SU-DHL-6 (cell line): ENCODE data around the gene OR6S1.

ENCODE experiments used
- H2AFZ ChIP-seq: fragments of 200-600 bp; sonication (generic); 2 replicates; pipeline ENCODE4 v1.6.1; 2014; ENCODE audit warnings: low read depth, mild to moderate bottlenecking, moderate library complexity, mixed read lengths, antibody characterized with exemption, low read length; ENCODE audit not compliant: severe bottlenecking
- H3F3A ChIP-seq: fragments of 200-600 bp; shearing (Covaris generic); 2 replicates; pipeline ENCODE4 v1.6.0; 2016; ENCODE audit warnings: antibody characterized with exemption, mild to moderate bottlenecking; ENCODE audit not compliant: insufficient read depth
- H3K27ac ChIP-seq: fragments of 200-600 bp; sonication (generic); 2 replicates; pipeline ENCODE4 v1.5.1; 2016; ENCODE audit warnings: low read depth, mild to moderate bottlenecking, low read length, moderate library complexity, mixed read lengths
- H3K27me3 ChIP-seq: fragments of 200-600 bp; sonication (generic), shearing (Covaris generic); 2 replicates; pipeline ENCODE4 v1.6.0; 2014; ENCODE audit warnings: mild to moderate bottlenecking, low read length
- H3K36me3 ChIP-seq: fragments of 200-600 bp; sonication (generic); 2 replicates; pipeline ENCODE4 v1.6.1; 2014; ENCODE audit warnings: mild to moderate bottlenecking, low read length, mixed read lengths
- H3K4me2 ChIP-seq: fragments of 300-600, 200-600 bp; shearing (Covaris generic), sonication (generic); 2 replicates; pipeline ENCODE4 v1.6.0; 2014; ENCODE audit warnings: low read length, low read depth, mild to moderate bottlenecking; ENCODE audit not compliant: poor library complexity, severe bottlenecking
- H3K4me3 ChIP-seq: fragments of 200-600 bp; sonication (generic); 2 replicates; pipeline ENCODE4 v1.5.1; 2014; ENCODE audit warnings: antibody characterized with exemption, low read length, mild to moderate bottlenecking, mixed read lengths; ENCODE audit not compliant: insufficient read depth, poor library complexity, severe bottlenecking
- H3K79me2 ChIP-seq: fragments of 200-600 bp; sonication (generic); 2 replicates; pipeline ENCODE4 v1.6.1; 2014; ENCODE audit warnings: mild to moderate bottlenecking, low read length, moderate library complexity; ENCODE audit not compliant: insufficient read depth
- H3K9ac ChIP-seq: fragments of 200-600 bp; sonication (generic); 2 replicates; pipeline ENCODE4 v1.7.0; 2014; ENCODE audit warnings: mild to moderate bottlenecking, low read length
- H3K9me2 ChIP-seq: fragments of 200-600 bp; sonication (generic); replicated peaks from 2 replicates; pipeline ENCODE4 v1.6.1; 2014; ENCODE audit warnings: low read length; ENCODE audit not compliant: insufficient read depth
- H3K9me3 ChIP-seq: fragments of 200-600 bp; sonication (generic); 2 replicates; pipeline ENCODE4 v1.6.1; 2014; ENCODE audit warnings: low read length, mixed read lengths; ENCODE audit not compliant: insufficient read depth
- H4K20me1 ChIP-seq: fragments of 200-600 bp; sonication (generic); 2 replicates; pipeline ENCODE4 v1.6.1; 2014; ENCODE audit warnings: low read depth, mild to moderate bottlenecking, antibody characterized with exemption, low read length, moderate library complexity, mixed read lengths
- EZH2phosphoT487 ChIP-seq: fragments of 200-600 bp; sonication (generic), shearing (Covaris generic); conservative IDR thresholded peaks from 2 replicates; pipeline ENCODE4 v1.6.1; 2018; ENCODE audit warnings: mild to moderate bottlenecking, antibody characterized with exemption, low read length, moderate library complexity, mixed read lengths
- TF ChIP-seq, protein P1 (sequence below): fragments of 200-600 bp; sonication (generic); IDR thresholded peaks from one replicate; pipeline ENCODE4 v1.5.1; 2017; ENCODE audit warnings: antibody characterized with exemption, mild to moderate bottlenecking, low read length, moderate library complexity; ENCODE audit not compliant: insufficient read depth, poor library complexity, severe bottlenecking

Gene OR6S1

GRCh38 chr14:20606902-20607242 is 34.6 kb downstream of the OR6S1 start:
- Histone ChIP-seq H3F3A (peaks cover under 1% of the 10 kb centered on the region; the same call in 1 of the 2 replicates), H3K4me2 (no peak overlapping the region), H3K27me3 (no peaks in the 10 kb centered on the region), H3K36me3 (no peaks in the 10 kb centered on the region), H3K9ac (no peak overlapping the region), H2AFZ (no peak overlapping the region), H3K9me3 (no peaks in the 10 kb centered on the region), H3K79me2 (no peaks in the 10 kb centered on the region), H3K9me2 (no peaks in the 10 kb centered on the region), H4K20me1 (no peaks in the 10 kb centered on the region), H3K4me3 (no peak overlapping the region), H3K27ac (no peak overlapping the region)
- TF ChIP-seq EZH2phosphoT487, result no peak
- TF ChIP-seq, protein P1, sequence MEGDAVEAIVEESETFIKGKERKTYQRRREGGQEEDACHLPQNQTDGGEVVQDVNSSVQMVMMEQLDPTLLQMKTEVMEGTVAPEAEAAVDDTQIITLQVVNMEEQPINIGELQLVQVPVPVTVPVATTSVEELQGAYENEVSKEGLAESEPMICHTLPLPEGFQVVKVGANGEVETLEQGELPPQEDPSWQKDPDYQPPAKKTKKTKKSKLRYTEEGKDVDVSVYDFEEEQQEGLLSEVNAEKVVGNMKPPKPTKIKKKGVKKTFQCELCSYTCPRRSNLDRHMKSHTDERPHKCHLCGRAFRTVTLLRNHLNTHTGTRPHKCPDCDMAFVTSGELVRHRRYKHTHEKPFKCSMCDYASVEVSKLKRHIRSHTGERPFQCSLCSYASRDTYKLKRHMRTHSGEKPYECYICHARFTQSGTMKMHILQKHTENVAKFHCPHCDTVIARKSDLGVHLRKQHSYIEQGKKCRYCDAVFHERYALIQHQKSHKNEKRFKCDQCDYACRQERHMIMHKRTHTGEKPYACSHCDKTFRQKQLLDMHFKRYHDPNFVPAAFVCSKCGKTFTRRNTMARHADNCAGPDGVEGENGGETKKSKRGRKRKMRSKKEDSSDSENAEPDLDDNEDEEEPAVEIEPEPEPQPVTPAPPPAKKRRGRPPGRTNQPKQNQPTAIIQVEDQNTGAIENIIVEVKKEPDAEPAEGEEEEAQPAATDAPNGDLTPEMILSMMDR, result no peak

DNA sequence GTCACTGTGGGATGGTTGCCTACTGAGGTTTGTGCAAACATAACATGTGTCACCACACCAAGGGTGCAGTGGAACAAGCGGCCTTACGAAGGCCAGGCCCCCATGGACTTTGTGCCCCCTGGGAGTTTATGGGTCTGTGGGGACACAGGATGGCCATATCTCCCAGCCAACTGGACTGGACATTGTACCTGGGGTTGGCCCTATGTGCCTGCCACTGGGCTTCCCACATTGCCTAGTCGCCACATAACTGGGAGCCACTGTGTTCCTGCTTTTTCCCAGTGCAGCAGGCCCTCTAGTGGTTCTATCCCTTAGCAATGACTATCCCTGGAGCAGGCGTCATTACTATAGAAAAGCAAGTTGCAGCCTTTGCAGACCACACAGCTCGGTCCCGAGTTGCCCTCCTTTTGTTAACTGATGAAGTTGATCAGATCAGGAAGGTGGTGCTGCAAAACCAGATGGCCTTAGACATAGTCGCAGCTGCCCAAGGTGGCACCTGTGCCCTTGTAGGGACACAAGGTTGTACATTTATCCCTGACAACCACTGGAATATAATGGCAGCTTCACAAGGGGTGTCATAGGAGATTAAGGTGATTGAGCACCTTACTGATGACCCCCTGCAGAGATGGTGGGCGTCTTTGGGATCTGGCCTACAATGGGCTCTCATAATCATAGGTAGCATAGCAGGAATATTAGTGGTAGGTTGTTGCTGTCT is 35.1 kb downstream of the OR6S1 start:
- no peak overlapping the region for H2AFZ ChIP-seq

DNA sequence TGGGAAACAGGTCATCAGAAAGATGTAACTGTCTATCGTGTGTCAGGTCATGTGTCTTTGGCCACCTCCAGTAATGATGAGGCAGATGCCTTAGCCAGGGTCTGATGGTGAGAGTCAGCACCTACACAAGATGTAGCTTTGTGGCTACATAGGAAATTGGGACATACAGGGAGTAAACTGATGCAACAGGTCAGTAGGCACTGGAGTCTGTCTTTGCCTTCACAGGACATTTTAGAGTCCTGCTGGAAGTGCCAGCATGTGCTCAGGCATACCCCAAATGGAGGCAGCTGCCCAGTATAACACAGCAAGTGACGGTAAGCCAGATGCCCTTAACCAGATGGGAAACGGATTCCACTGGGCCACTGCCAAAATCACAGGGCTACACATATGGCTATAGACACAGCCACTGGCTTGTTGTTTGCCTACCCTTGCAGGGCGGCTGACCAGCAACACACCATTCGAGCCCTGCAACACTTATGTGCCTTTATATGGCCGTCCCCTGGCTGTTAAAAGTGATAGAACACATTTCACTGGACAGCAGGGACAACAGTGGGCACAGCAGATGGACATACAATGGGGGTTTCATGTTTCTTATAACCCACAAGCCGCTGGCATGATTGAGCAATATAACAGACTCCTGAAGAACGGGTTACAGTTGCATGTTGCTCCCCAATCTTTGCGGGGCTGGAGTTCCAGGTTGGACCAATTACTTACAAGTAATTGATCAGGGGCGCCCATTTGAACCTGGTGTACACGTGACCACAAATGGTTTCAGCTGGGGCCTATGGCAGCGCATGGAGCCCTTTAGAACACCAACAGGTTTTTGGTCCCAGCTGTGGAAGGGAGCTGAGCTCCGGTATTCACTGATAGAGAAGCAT is 37.4 kb downstream of the OR6S1 start:
- H3K36me3 ChIP-seq, result no peaks in the 10 kb centered on the region
- H3K4me3 ChIP-seq, result no peak overlapping the region
- no peak for TF ChIP-seq EZH2phosphoT487
- TF ChIP-seq, protein P1, result no peak
- no peak overlapping the region for H3K9ac ChIP-seq
- no peak overlapping the region for H3K27ac ChIP-seq
- H2AFZ ChIP-seq, result no peak overlapping the region
- H4K20me1 ChIP-seq, result no peaks in the 10 kb centered on the region
- no peaks in the 10 kb centered on the region for H3K9me2 ChIP-seq
- H3F3A ChIP-seq, result no peaks in the 10 kb centered on the region
- no peaks in the 10 kb centered on the region for H3K79me2 ChIP-seq
- H3K27me3 ChIP-seq, result no peaks in the 10 kb centered on the region
- no peak overlapping the region for H3K4me2 ChIP-seq
- H3K9me3 ChIP-seq, result no peaks in the 10 kb centered on the region

More for the DNA sequence above, 35.1 kb downstream of the OR6S1 start:
- Histone ChIP-seq H3K4me3 (no peak overlapping the region), H3F3A (no peaks in the 10 kb centered on the region), H3K9me3 (no peaks in the 10 kb centered on the region), H3K9me2 (no peaks in the 10 kb centered on the region), H3K9ac (no peak overlapping the region), H3K36me3 (no peaks in the 10 kb centered on the region), H3K27me3 (no peaks in the 10 kb centered on the region), H3K4me2 (no peak overlapping the region), H3K27ac (no peak overlapping the region), H3K79me2 (no peaks in the 10 kb centered on the region), H4K20me1 (no peaks in the 10 kb centered on the region)
- no peak for TF ChIP-seq EZH2phosphoT487
- TF ChIP-seq, protein P1, result no peak
